SH-SY5Y (cell line): ENCODE results near the gene DGCR8.

ENCODE experiments used
- GATA2 ChIP-seq: IDR thresholded peaks from 2 replicates; pipeline ENCODE4 v1.6.1; 2011; ENCODE audit warnings: mild to moderate bottlenecking, low read depth, low read length
- GATA3 ChIP-seq: IDR thresholded peaks from 2 replicates; pipeline ENCODE4 v1.6.1; 2011; ENCODE audit warnings: low read depth, mild to moderate bottlenecking, low read length, moderate library complexity

DNA sequence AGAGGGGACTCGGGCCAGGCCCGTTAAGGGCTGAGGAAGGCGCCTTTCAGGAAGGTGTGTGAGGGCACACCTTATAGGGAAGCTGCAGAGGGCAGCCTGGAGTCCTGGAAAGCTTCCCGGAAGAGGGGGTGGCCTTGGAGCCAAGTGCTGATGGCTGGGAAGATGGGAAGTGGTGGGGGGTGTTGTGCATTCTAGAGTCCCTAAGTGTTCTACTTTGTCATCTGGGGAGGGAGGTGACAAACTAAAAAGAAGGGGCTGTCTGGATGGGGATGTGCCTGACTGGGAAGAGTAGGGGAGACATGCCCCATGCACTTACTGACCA lies 58.3 kb downstream of the DGCR8 start:
- no peak for TF ChIP-seq GATA2
- no peak for TF ChIP-seq GATA3
